WI38 (cell line): Measurements from ENCODE around the gene GIGYF2.

Source experiments
- H3K4me3 ChIP-seq: 2 replicates; pipeline ENCODE4 v1.5.1; 2011; ENCODE audit warnings: low read depth, mild to moderate bottlenecking, control low read depth, low read length
- TF ChIP-seq, protein P1 (sequence below): IDR thresholded peaks from 2 replicates; pipeline ENCODE4 v1.5.1; 2012; ENCODE audit warnings: low read depth, mild to moderate bottlenecking, control low read depth, low read length

The GIGYF2 gene

DNA sequence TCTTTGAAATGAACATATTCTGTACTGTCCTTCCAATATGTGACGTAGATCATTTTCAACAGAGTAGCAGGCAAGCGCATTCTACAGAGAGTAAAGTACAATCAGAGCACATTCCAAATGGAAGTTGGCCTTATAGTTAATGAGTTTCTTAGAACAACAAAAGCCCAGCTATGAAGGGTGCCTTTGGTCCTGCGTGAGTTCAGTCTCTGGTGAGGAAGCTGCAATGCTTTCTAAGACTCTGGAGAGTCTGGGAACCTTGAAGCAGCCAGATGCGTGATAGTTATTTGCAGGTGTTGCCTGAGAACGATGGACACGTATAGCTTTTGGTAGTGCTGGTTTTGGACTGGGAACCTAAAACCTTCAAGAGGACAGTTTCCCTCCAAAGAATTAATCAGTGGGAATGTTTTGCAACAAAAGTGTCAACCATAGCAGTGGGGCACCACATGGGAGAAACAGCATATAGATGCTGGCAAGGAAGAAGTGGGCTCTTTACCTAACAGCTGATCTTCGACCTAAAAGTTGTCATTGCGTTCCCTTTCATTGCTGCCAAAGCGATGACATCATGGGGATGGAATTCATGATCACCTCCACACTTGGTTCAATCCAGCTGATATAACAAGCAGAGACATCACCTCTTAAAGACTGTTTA is 163.6 kb downstream of the GIGYF2 start:
- TF ChIP-seq, protein P1, sequence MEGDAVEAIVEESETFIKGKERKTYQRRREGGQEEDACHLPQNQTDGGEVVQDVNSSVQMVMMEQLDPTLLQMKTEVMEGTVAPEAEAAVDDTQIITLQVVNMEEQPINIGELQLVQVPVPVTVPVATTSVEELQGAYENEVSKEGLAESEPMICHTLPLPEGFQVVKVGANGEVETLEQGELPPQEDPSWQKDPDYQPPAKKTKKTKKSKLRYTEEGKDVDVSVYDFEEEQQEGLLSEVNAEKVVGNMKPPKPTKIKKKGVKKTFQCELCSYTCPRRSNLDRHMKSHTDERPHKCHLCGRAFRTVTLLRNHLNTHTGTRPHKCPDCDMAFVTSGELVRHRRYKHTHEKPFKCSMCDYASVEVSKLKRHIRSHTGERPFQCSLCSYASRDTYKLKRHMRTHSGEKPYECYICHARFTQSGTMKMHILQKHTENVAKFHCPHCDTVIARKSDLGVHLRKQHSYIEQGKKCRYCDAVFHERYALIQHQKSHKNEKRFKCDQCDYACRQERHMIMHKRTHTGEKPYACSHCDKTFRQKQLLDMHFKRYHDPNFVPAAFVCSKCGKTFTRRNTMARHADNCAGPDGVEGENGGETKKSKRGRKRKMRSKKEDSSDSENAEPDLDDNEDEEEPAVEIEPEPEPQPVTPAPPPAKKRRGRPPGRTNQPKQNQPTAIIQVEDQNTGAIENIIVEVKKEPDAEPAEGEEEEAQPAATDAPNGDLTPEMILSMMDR = no peak
- H3K4me3 ChIP-seq = no peak overlapping the region

DNA sequence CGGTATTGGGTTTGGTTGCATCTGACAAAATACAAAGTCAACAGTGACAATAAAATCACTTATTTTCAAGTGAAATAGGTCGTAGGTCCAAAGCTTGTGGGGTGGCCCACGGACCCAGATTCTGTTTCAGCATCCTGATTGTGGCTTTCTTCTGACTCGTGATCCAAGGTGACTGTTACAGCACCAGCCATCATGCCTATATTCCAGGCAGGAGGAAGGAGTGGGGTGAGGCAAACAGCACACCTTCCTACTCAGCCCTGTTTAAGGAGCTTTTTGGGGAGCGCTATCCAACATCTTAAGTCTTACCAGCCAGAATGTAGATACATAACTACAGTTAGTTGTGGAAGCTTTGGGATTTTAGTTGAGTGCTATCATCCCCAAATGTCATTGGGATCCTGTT is 164.2 kb downstream of the GIGYF2 start:
- TF ChIP-seq, protein P1 = no peak
- H3K4me3 ChIP-seq = no peak overlapping the region

- TF ChIP-seq, protein P1 = no peak
- H3K4me3 ChIP-seq = no peak overlapping the region
Measured at GRCh38 chr2:232863996-232864395, 166.9 kb downstream of the GIGYF2 start.

GRCh38 chr2:232865165-232865564 is 168.0 kb downstream of the GIGYF2 start:
- H3K4me3 ChIP-seq = no peak overlapping the region
- TF ChIP-seq, protein P1 = no peak

GRCh38 chr2:232866104-232866503 is 169.0 kb downstream of the GIGYF2 start:
- no peak overlapping the region for H3K4me3 ChIP-seq
- TF ChIP-seq, protein P1 = no peak

GRCh38 chr2:232869138-232870017 is 172.2 kb downstream of the GIGYF2 start:
- TF ChIP-seq, protein P1 = no peak
- no peak overlapping the region for H3K4me3 ChIP-seq
